ENCODE results near the gene MNX1.

MNX1 gene

GRCh38 chr7:157001920-157002818, 8.3 kb downstream of the MNX1 start:
- peak in 1 of 2 experiments; percentile 21 for DNase-seq

- DNase-seq: peak in 1 of 2 experiments; percentile 22
Measured at GRCh38 chr7:157000741-157001653, 9.5 kb downstream of the MNX1 start.

GRCh38 chr7:156999958-157000726, 10.3 kb downstream of the MNX1 start:
- no peak for DNase-seq

GRCh38 chr7:156998988-156999957, 11.2 kb downstream of the MNX1 start:
- DNase-seq: no peak

GRCh38 chr7:156994417-156994816, 16.0 kb downstream of the MNX1 start:
- DNase-seq: no peak

GRCh38 chr7:156993925-156994235, 16.6 kb downstream of the MNX1 start:
- no peak for DNase-seq

- DNase-seq: no peak
Measured at GRCh38 chr7:156993021-156993924, 17.2 kb downstream of the MNX1 start.

- no peak for DNase-seq
Measured at GRCh38 chr7:156989766-156990535, 20.5 kb downstream of the MNX1 start.

GRCh38 chr7:156988343-156989185, 21.9 kb downstream of the MNX1 start:
- DNase-seq: no peak

- no peak for DNase-seq
Measured at GRCh38 chr7:156986378-156986777, 24.1 kb downstream of the MNX1 start.

- DNase-seq: no peak
Measured at GRCh38 chr7:156985101-156985992, 25.1 kb downstream of the MNX1 start.

GRCh38 chr7:156984174-156984891, 26.1 kb downstream of the MNX1 start:
- no peak for DNase-seq

- no peak for DNase-seq
Measured at GRCh38 chr7:156979711-156980110, 30.8 kb downstream of the MNX1 start.

- DNase-seq: no peak
Measured at GRCh38 chr7:156979007-156979606, 31.4 kb downstream of the MNX1 start.

- no peak for DNase-seq
Measured at GRCh38 chr7:156975620-156976019, 34.8 kb downstream of the MNX1 start.

- no peak for DNase-seq
Measured at GRCh38 chr7:156969972-156970420, 40.5 kb downstream of the MNX1 start.

GRCh38 chr7:156968183-156968582, 42.3 kb downstream of the MNX1 start:
- DNase-seq: no peak
